ENCODE results near the gene SLC51B. TPM values are rescaled to one million over a fixed set of nuclear protein-coding genes. Genes with fewer than 3 reads are reported as not detected.
"Not testable (repeated sequence)": the region's sequence is repeated elsewhere in the genome, so short reads cannot be mapped to it uniquely, and the experiment has no call there.

The SLC51B gene
- total RNA-seq, 2 donors from 2014 or later: not detected

GRCh38 chr15:65095747-65096104 lies 50.5 kb downstream of the SLC51B start:
- Histone ChIP-seq H3K27me3 (replicated peaks; ENCODE audit: insufficient read depth) (no peaks in the 10 kb centered on the region), H3K4me1 (ENCODE audit: control insufficient read depth in 1 of 2, low read depth in 2 of 2) (peaks cover 14 to 65% of the 10 kb centered on the region in 2 donors), H3K9me3 (no peaks in the 10 kb centered on the region), H3K36me3 (peaks cover 26% of the 10 kb centered on the region), H3K4me3 (no peak overlapping the region), H3K27ac (peak overlapping the region; percentile 96 to 99)
- ATAC-seq (ENCODE audit: insufficient number of reproducible peaks, low FRiP score, low read depth) (no peak), DNase-seq (ENCODE audit: low spot score) (no peak)
- no peak for TF ChIP-seq CTCF (IDR thresholded peaks at IDR 0.05)

- Histone ChIP-seq H3K4me3 (no peak overlapping the region), H3K36me3 (peaks cover 26% of the 10 kb centered on the region), H3K27ac (peak overlapping the region in 1 of 2 donors; percentile 96), H3K4me1 (ENCODE audit: control insufficient read depth in 1 of 2, low read depth in 2 of 2) (peaks cover 14 to 65% of the 10 kb centered on the region in 2 donors), H3K27me3 (replicated peaks; ENCODE audit: insufficient read depth) (no peaks in the 10 kb centered on the region), H3K9me3 (no peaks in the 10 kb centered on the region)
- TF ChIP-seq CTCF (IDR thresholded peaks at IDR 0.05): no peak
- ATAC-seq (ENCODE audit: insufficient number of reproducible peaks, low FRiP score, low read depth) (no peak), DNase-seq (ENCODE audit: low spot score) (no peak)
These were observed 51.5 kb downstream of the SLC51B start for GRCh38 chr15:65096481-65097385.

- no peak for TF ChIP-seq CTCF (IDR thresholded peaks at IDR 0.05)
- H3K36me3 ChIP-seq: peaks cover 26% of the 10 kb centered on the region
- no peak for ATAC-seq (ENCODE audit: insufficient number of reproducible peaks, low FRiP score, low read depth)
- no peak overlapping the region for H3K27ac ChIP-seq
- no peak overlapping the region for H3K4me3 ChIP-seq
- no peaks in the 10 kb centered on the region for H3K9me3 ChIP-seq
- DNase-seq (ENCODE audit: low spot score): no peak
- no peaks in the 10 kb centered on the region for H3K27me3 ChIP-seq (replicated peaks; ENCODE audit: insufficient read depth)
- peaks cover 12 to 57% of the 10 kb centered on the region in 2 donors for H3K4me1 ChIP-seq (ENCODE audit: control insufficient read depth in 1 of 2, low read depth in 2 of 2)
These were observed 52.6 kb downstream of the SLC51B start for GRCh38 chr15:65097651-65098263.

GRCh38 chr15:65099336-65099735 lies 54.1 kb downstream of the SLC51B start:
- Histone ChIP-seq H3K27ac (no peak overlapping the region), H3K36me3 (peaks cover 26% of the 10 kb centered on the region), H3K4me3 (no peak overlapping the region), H3K27me3 (replicated peaks; ENCODE audit: insufficient read depth) (no peaks in the 10 kb centered on the region), H3K9me3 (no peaks in the 10 kb centered on the region), H3K4me1 (ENCODE audit: control insufficient read depth in 1 of 2, low read depth in 2 of 2) (peaks cover 11 to 41% of the 10 kb centered on the region in 2 donors)
- ATAC-seq (ENCODE audit: insufficient number of reproducible peaks, low FRiP score, low read depth) (no peak), DNase-seq (ENCODE audit: low spot score) (no peak)
- TF ChIP-seq CTCF (IDR thresholded peaks at IDR 0.05): no peak

- H3K27ac ChIP-seq; H3K4me3 ChIP-seq; ATAC-seq (ENCODE audit: insufficient number of reproducible peaks, low FRiP score, low read depth); DNase-seq (ENCODE audit: low spot score); H3K27me3 ChIP-seq (replicated peaks; ENCODE audit: insufficient read depth); H3K9me3 ChIP-seq: not testable (repeated sequence)
- H3K4me1 ChIP-seq (ENCODE audit: control insufficient read depth in 1 of 2, low read depth in 2 of 2): peaks cover 7 to 37% of the 10 kb centered on the region in 2 donors
- H3K36me3 ChIP-seq: peaks cover 26% of the 10 kb centered on the region
These were observed 54.6 kb downstream of the SLC51B start for GRCh38 chr15:65099801-65100200.

All from thoracic aorta (tissue), 2 donors.